ENCODE results near the gene AP1G2.

DNA sequence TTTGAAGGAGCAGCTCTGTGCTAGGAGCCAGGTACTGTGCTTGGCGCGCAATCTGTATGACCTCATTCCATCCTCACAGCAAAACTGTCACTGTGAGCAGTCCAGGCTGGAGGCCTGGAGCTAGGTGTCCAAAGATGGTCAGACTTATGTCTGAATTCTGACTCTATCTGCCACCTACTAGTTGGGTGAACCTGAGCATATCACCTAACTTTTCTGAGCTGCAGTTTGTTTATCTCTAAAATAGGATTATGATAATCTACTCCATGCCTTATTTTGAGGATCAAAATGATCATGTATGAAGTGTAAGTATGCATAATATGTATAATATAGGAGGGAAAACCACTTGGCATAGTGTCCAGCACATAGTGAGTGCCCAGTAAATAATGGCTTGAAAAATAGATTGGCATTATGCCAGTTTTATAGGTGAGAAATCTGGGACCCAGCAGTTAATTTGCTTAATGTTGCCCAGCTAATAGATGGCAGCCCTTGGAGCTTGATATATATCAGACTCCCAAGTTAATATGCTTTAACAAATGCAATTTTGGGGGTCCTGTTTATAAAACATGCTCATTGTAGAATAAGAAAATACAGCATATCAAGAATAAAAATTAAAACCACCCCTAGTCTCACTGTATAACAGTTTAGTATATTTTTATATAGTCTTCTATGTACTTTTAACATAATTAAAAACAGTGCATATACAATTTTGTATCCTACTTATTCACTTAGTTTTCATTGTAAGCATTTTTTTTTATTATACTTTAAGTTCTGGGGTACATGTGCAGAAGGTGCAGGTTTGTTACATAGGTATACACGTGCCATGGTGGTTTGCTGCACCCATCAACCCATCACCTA, 15.5 kb upstream of the AP1G2 start:
- TF ChIP-seq, protein P1, sequence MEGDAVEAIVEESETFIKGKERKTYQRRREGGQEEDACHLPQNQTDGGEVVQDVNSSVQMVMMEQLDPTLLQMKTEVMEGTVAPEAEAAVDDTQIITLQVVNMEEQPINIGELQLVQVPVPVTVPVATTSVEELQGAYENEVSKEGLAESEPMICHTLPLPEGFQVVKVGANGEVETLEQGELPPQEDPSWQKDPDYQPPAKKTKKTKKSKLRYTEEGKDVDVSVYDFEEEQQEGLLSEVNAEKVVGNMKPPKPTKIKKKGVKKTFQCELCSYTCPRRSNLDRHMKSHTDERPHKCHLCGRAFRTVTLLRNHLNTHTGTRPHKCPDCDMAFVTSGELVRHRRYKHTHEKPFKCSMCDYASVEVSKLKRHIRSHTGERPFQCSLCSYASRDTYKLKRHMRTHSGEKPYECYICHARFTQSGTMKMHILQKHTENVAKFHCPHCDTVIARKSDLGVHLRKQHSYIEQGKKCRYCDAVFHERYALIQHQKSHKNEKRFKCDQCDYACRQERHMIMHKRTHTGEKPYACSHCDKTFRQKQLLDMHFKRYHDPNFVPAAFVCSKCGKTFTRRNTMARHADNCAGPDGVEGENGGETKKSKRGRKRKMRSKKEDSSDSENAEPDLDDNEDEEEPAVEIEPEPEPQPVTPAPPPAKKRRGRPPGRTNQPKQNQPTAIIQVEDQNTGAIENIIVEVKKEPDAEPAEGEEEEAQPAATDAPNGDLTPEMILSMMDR (IDR thresholded peaks at IDR 0.05), result no peak
- TF ChIP-seq EZH2 (IDR thresholded peaks at IDR 0.05), result no peak
